Ovary (tissue), 9 donors: ENCODE measurements around the gene CDC14B. TPM values are rescaled to one million over a fixed set of nuclear protein-coding genes. Genes with fewer than 3 reads are reported as not detected.

ENCODE experiments used
- DNase-seq, 5 donors: peaks; one replicate each; pipeline ENCODE4 v3.0.0-alpha.2; 2019 to 2020
- H3K27ac ChIP-seq, 2 donors: fragments of 200-600 bp; one replicate each; pipeline versions ENCODE4 v1.5.1 to v1.8.0; 2019 to 2022
- H3K27me3 ChIP-seq: fragments of 200-600 bp; one replicate; pipeline ENCODE4 v1.8.0; 2022
- H3K36me3 ChIP-seq: fragments of 200-600 bp; sonication (generic); one replicate; pipeline ENCODE4 v1.5.1; 2019
- H3K4me1 ChIP-seq: one replicate; pipeline ENCODE4 v1.8.1; 2013; ENCODE audit warnings: mild to moderate bottlenecking, moderate library complexity; ENCODE audit not compliant: insufficient read depth
- H3K4me3 ChIP-seq: fragments of 200-600 bp; sonication (generic); one replicate; pipeline ENCODE4 v1.5.1; 2017
- H3K9me3 ChIP-seq, 2 donors: fragments of 200-600 bp in 1 of 2; sonication (generic) in 1 of 2; one replicate each; pipeline versions ENCODE4 v1.5.1 to v1.8.1; 2013 to 2019; ENCODE audit warnings: mild to moderate bottlenecking in 1 of 2, moderate library complexity in 1 of 2
- EP300 ChIP-seq: sonication (generic); formaldehyde crosslinking; IDR thresholded peaks from one replicate; pipeline ENCODE4 v1.6.1; 2017; ENCODE audit warnings: antibody characterized with exemption
- POLR2A ChIP-seq: fragments of 450-650 bp; IDR thresholded peaks from one replicate; pipeline ENCODE4 v1.6.1; 2017; ENCODE audit warnings: antibody characterized with exemption, mild to moderate bottlenecking, moderate library complexity
- WGBS, 3 donors: extraction: QIAGEN DNeasy Blood & Tissue Kit in 1 of 3; methylation state at CpG; one replicate each; pipeline versions ENCODE4 v1.1.5 to v1.1.7; 2013 to 2017; 5-methylcytosine and 5-hydroxymethylcytosine counted together
- intact Hi-C, 4 donors: fragments of 100-400 bp; cut with DNase I; formaldehyde crosslinking; loops; one replicate each; pipeline versions ENCODE4 v1.11.0 to v1.15.1; 2022 to 2023
- polyA plus RNA-seq, 2 donors: library from polyadenylated mRNA; stranded (reverse); fragments of 200-250 nt in 1 of 2; fragments of 350-450 nt in 1 of 2; fragmentation: Illumina TruSeq in 1 of 2; extraction: RNeasy Lipid Tissue Mini Kit (QIAGEN cat#74804) in 1 of 2; gene quantifications; one replicate each; pipeline ENCODE4 v1.2.3, GENCODE V29; 2013 to 2014
- total RNA-seq, 7 donors: library from RNA; depleted of rRNA in 2 of 7; stranded (reverse); fragments of >200 nt in 2 of 7; fragmentation: NEBNext Ultra II Directional in 3 of 7; extraction: Animal tissue kit (Norgen Biotek cat#: 25700) in 3 of 7; gene quantifications; one replicate each; pipeline versions ENCODE4 v1.1.0 to v1.2.4, GENCODE V29; 2016 to 2023
- TF ChIP-seq, protein P1 (sequence below), 3 donors: fragments of 450-650 bp in 2 of 3; fragments of 200-600 bp in 1 of 3; IDR thresholded peaks; one replicate each; pipeline versions ENCODE4 v1.5.1 to v1.8.0; 2016 to 2022; ENCODE audit warnings: antibody characterized with exemption in 3 of 3, mild to moderate bottlenecking in 1 of 3
- donor health status: DM: no; HTN: no; CAD: no; lungs with moderate emphysema.
- donor health status: DM: no; HTN: no; CAD: no.
- donor health status: Bipolar disorder and iron deficiency.
- donor health status: DM: yes; HTN: yes; CAD: no.
- donor health status: DM: no; HTN: no; CAD: no.
- donor health status: DM: yes; HTN: yes; CAD: no.

The CDC14B gene
- total and polyA plus RNA-seq, 9 donors: 5.9 to 15.3 (median 11.4) TPM

DNA sequence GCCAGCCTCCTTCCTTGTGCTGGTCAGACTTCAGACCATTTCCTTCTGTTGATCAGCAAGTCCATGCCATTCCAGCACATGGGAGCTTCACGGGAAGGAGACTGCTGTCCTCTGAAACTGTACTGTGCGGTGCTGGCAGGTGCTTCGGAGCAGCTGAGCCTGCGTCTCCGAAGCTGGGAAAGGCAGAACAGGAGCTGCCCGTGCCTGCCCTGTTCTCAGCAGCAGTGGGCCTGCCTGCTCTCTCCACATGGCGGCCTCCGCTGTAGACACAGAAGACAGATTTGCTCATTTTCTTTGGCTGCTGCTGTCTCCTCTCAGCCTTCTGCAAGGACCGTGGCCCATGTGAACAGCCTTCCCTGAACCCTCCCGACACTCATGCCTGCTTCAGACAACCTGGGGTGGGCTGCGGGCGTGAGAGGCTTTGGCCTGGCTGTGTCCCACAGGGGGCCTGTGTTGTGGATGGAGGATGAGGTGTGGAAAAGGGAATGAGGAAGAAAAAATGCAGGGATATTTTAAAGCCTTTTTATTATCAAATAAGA lies 126.6 kb downstream of the CDC14B start:
- no peak for TF ChIP-seq POLR2A
- TF ChIP-seq, protein P1, sequence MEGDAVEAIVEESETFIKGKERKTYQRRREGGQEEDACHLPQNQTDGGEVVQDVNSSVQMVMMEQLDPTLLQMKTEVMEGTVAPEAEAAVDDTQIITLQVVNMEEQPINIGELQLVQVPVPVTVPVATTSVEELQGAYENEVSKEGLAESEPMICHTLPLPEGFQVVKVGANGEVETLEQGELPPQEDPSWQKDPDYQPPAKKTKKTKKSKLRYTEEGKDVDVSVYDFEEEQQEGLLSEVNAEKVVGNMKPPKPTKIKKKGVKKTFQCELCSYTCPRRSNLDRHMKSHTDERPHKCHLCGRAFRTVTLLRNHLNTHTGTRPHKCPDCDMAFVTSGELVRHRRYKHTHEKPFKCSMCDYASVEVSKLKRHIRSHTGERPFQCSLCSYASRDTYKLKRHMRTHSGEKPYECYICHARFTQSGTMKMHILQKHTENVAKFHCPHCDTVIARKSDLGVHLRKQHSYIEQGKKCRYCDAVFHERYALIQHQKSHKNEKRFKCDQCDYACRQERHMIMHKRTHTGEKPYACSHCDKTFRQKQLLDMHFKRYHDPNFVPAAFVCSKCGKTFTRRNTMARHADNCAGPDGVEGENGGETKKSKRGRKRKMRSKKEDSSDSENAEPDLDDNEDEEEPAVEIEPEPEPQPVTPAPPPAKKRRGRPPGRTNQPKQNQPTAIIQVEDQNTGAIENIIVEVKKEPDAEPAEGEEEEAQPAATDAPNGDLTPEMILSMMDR (IDR thresholded peaks at IDR 0.05): no peak
- no peak for TF ChIP-seq EP300
- Histone ChIP-seq H3K9me3 (no peaks in the 10 kb centered on the region), H3K36me3 (no peaks in the 10 kb centered on the region), H3K27me3 (no peaks in the 10 kb centered on the region), H3K4me3 (no peak overlapping the region), H3K27ac (no peak overlapping the region), H3K4me1 (no peaks in the 10 kb centered on the region)
- intact Hi-C loops: no loop called here
- 85 to 87% (median 86%) methylated on average over 12 of the region's 12 CpGs for WGBS, 3 donors
- peak in 1 of 5 donors; percentile 13 for DNase-seq

DNA sequence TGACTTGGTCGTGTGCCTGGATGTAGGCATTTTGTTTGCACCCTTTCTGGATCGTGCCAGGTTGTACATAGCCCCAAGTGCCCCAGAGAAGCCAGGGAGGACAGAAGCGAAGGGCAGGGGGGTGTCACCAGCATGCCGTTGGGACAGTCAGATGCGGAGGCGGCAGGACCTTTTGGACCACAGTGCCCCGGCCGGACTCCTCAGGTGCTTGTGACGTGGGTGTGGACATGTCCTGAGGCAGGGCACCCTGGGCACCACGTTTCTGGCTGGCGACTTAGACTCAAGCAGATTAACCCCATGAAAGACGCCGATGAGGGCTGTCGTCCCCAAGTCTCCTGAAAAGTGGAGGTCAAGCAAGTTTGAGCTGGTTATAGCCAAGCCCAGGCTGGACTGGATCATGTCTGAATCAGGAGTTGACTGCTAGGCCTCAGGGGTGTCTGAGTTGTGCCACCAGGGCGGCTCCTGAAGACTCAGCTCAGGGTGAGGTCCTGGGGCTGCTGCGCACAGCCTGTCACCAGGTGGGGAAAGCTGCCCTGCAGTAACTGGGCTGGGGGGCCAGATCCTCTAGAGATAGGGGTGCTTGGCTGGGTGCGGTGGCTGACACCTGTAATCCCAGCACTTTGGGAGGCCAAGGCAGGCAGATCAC lies 127.6 kb downstream of the CDC14B start:
- H3K27me3 ChIP-seq: no peaks in the 10 kb centered on the region
- H3K4me1 ChIP-seq: no peaks in the 10 kb centered on the region
- no peaks in the 10 kb centered on the region for H3K36me3 ChIP-seq
- no peak overlapping the region for H3K27ac ChIP-seq
- DNase-seq: no peak
- WGBS, 3 donors: 91 to 95% (median 91%) methylated on average over 17 of the region's 17 CpGs
- intact Hi-C loops: no loop called here
- H3K9me3 ChIP-seq: no peaks in the 10 kb centered on the region
- H3K4me3 ChIP-seq: no peak overlapping the region
- TF ChIP-seq, protein P1 (IDR thresholded peaks at IDR 0.05): no peak
- TF ChIP-seq POLR2A: no peak
- TF ChIP-seq EP300: no peak

DNA sequence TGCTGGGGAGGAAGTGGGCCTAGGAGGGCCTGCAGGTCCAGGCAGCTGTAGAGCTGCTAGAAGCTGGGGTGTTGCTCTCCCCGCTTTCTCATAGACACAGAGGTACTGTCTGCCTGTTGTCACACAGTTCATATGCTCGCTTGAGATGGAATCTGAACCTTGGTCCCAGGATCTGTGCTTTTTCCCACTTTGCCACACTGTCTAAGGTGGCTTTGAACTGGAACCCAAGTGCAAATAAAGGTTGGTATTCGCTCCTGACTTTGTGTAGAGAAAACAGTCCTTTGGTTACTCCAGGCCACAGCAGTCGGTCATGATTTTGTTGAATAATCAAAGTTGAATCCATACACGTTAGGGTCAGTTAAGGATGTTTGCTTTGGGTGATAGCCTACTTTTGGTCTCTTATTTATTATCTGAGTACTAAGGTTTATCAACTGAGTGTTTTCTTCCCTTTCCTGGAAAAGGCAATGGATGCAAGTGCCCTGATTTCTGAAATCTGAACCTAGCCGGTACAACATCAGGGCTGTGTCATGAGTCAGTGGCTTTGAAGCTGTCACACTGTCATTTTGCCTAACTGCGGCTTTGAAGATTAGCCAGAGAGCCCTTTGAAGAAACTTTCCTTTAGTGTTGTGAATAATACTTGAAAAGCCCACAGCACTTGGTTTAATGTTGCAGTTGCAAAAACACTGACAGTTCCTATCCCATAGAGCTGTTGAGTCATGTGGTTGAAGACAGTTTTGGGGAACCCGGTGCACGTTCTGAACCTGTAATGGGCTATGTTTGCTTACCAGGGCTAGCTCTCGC lies 128.4 kb downstream of the CDC14B start:
- 75 to 82% (median 81%) methylated on average over 10 of the region's 10 CpGs for WGBS, 3 donors
- no peak overlapping the region for H3K27ac ChIP-seq
- TF ChIP-seq EP300 (no peak), POLR2A (no peak)
- TF ChIP-seq, protein P1 (IDR thresholded peaks at IDR 0.05): no peak

DNA sequence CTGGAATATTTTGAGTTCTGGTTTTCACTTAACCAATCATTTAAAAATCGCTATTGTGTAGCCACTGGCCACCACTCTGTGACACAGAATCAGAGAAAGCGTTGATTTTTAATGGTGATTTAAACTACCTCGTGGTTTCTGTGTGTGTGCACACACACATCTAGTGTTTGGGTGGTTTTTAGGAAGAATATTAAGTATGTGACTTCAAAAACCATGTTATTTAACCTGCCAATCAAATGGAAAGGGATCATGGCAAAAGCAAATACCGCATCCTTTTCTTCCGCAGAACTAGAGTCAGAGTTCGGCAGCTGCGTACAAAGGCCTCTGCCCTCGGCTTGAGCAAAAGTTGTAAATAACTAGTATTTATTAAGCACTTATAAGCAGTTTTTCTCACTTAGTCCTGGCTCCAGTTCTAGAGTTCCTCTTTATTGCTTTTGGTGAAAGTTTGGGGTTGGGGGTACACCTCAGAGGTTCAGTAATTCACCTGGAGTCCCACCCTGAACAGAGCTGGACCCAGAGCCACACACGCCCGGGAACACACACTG lies 129.0 kb downstream of the CDC14B start:
- DNase-seq: no peak
- H3K27ac ChIP-seq: no peak overlapping the region
- peaks cover 4% of the 10 kb centered on the region for H3K4me1 ChIP-seq
- 91 to 93% (median 91%) methylated on average over 10 of the region's 10 CpGs for WGBS, 3 donors
- TF ChIP-seq EP300 (no peak), POLR2A (no peak)
- TF ChIP-seq, protein P1 (IDR thresholded peaks at IDR 0.05): no peak
- H3K9me3 ChIP-seq: no peaks in the 10 kb centered on the region
- intact Hi-C loops: no loop called here
- H3K36me3 ChIP-seq: no peaks in the 10 kb centered on the region
- no peaks in the 10 kb centered on the region for H3K27me3 ChIP-seq
- H3K4me3 ChIP-seq: no peak overlapping the region

More for the DNA sequence above, 128.4 kb downstream of the CDC14B start:
- Histone ChIP-seq H3K27me3 (no peaks in the 10 kb centered on the region), H3K9me3 (no peaks in the 10 kb centered on the region), H3K36me3 (no peaks in the 10 kb centered on the region), H3K4me1 (peaks cover 4% of the 10 kb centered on the region), H3K4me3 (no peak overlapping the region)
- intact Hi-C loops: no loop called here
- DNase-seq: no peak
